ENCODE measurements around the gene CRELD2.

CRELD2 gene

DNA sequence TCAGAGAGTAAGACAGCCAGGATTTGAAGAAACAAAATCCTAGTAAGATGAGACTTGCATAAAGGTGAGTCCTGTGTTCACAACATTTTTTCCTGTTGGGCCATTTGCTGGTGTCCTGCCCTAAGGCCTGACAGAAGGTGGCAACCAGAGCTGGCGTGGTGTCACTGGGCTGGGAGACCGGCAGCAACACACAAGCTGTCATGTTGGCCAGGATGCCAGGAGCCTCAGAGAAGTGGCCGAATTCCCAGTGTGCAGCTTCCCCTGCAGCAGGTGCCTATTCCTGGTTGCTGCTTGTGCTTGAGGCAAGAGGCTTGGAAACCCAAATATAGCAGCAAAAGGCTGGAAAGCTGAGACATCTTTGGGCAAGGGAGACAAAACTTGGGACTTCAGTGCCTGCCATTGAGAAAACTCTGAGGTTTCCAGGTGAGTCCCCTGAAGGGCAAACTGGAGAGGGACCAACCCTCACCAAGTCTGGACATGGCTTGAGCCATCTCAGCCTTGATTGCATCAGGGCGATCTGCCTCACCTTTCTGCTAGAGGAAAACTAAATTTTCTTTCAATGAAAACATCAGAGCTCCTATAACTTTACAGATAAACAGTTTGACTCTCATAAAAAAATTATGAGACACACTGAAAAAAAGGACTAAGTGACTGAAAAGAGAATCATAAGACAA lies 26.1 kb upstream of the CRELD2 start:
- H3K9ac ChIP-seq (ENCODE audit: low read length): no peak overlapping the region
- H3K27me3 ChIP-seq (ENCODE audit: control insufficient read depth, insufficient read depth, low read length): no peaks in the 10 kb centered on the region
- H3K27ac ChIP-seq (ENCODE audit: low read length): no peak overlapping the region
- no peaks in the 10 kb centered on the region for H3K9me3 ChIP-seq (ENCODE audit: control insufficient read depth, low read depth, low read length)
- H3K4me3 ChIP-seq (ENCODE audit: low read length): no peak overlapping the region
- peaks cover 12% of the 10 kb centered on the region for H3K36me3 ChIP-seq (ENCODE audit: control insufficient read depth, low read depth, low read length)
- H3K4me1 ChIP-seq (ENCODE audit: control insufficient read depth, low read depth, low read length): no peaks in the 10 kb centered on the region

DNA sequence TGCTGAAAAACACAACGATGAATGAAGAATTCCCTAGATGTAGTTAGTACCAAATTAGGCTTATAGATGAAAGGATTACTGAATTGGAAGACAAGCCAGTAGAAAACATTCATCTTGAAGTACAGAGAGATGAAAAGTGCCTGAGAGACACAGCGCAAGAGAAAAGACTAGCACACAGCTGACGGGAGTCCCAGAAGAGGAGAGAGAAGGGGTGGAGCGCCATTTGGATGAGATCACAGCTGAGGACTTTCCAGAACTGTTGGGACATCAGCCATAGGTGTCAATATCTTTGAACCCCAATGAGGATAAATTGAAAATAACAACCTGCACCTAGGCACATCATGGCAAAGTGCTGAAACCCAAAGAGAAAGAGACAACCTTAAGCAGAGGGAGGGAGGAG lies 25.4 kb upstream of the CRELD2 start:
- Histone ChIP-seq H3K9ac (ENCODE audit: low read length) (no peak overlapping the region), H3K27me3 (ENCODE audit: control insufficient read depth, insufficient read depth, low read length) (no peaks in the 10 kb centered on the region), H3K4me1 (ENCODE audit: control insufficient read depth, low read depth, low read length) (no peaks in the 10 kb centered on the region), H3K36me3 (ENCODE audit: control insufficient read depth, low read depth, low read length) (peaks cover 7% of the 10 kb centered on the region), H3K9me3 (ENCODE audit: control insufficient read depth, low read depth, low read length) (no peaks in the 10 kb centered on the region), H3K27ac (ENCODE audit: low read length) (no peak overlapping the region), H3K4me3 (ENCODE audit: low read length) (no peak overlapping the region)

DNA sequence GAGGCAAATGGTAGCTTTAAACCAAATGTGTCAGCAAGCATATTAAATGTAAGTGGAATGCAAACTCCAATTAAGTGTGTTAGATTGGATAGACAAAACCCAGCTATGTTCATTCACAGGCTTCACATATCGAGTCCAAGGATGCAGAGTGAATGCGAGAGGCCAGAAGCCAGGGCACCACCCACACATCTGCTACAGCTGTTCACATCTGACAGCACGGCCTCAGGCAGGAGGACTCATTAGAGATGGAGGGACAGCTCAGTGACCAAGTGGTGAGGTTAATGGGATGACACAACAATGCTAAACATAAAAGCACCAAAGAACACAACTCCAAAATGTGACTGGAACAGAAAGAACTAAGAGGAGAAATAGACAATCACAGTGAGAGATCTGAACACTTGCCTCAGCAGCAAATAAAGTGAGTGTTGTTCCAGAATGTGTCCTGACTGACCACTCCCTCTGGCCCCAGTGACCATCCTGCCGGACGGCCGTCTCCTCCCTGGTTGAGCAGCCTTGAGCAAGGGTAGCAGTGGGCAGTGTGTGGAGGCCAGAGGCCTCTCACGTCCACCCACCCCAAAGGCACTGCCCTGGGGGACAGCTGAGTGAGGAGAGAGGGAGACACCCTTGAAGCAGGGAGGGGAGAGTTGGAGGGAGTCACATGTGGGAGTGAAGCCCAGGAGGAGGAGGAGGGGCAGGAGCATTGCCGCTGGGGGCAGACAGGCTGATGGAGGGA lies 23.9 kb upstream of the CRELD2 start:
- H3K9me3 ChIP-seq (ENCODE audit: control insufficient read depth, low read depth, low read length): no peaks in the 10 kb centered on the region
- no peak overlapping the region for H3K9ac ChIP-seq (ENCODE audit: low read length)
- H3K27me3 ChIP-seq (ENCODE audit: control insufficient read depth, insufficient read depth, low read length): no peaks in the 10 kb centered on the region
- no peak overlapping the region for H3K27ac ChIP-seq (ENCODE audit: low read length)
- no peaks in the 10 kb centered on the region for H3K36me3 ChIP-seq (ENCODE audit: control insufficient read depth, low read depth, low read length)
- no peak overlapping the region for H3K4me3 ChIP-seq (ENCODE audit: low read length)
- no peaks in the 10 kb centered on the region for H3K4me1 ChIP-seq (ENCODE audit: control insufficient read depth, low read depth, low read length)

DNA sequence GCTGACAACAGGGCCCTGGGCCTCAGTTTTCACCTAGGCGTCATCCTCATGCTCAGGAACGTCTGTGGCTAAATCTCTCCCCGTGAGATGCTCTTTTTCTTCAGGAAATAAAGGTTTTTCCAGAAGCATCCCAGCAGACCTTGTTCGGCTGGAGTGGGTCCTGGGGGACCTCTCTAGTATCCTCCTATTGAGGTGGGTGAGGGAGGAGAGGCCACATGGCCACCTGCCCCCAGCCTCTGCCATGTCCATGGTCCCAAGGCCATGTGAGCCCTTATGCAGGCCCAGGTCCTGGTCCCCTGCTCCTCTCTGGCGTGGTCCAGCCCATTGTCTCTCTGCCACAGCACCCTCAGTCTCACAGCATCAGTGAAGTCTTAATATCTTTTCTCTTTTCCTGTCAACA lies 22.2 kb upstream of the CRELD2 start:
- Histone ChIP-seq H3K27ac (ENCODE audit: low read length) (no peak overlapping the region), H3K4me3 (ENCODE audit: low read length) (no peak overlapping the region), H3K9me3 (ENCODE audit: control insufficient read depth, low read depth, low read length) (no peaks in the 10 kb centered on the region), H3K4me1 (ENCODE audit: control insufficient read depth, low read depth, low read length) (no peaks in the 10 kb centered on the region), H3K27me3 (ENCODE audit: control insufficient read depth, insufficient read depth, low read length) (no peaks in the 10 kb centered on the region), H3K9ac (ENCODE audit: low read length) (no peak overlapping the region), H3K36me3 (ENCODE audit: control insufficient read depth, low read depth, low read length) (no peaks in the 10 kb centered on the region)

DNA sequence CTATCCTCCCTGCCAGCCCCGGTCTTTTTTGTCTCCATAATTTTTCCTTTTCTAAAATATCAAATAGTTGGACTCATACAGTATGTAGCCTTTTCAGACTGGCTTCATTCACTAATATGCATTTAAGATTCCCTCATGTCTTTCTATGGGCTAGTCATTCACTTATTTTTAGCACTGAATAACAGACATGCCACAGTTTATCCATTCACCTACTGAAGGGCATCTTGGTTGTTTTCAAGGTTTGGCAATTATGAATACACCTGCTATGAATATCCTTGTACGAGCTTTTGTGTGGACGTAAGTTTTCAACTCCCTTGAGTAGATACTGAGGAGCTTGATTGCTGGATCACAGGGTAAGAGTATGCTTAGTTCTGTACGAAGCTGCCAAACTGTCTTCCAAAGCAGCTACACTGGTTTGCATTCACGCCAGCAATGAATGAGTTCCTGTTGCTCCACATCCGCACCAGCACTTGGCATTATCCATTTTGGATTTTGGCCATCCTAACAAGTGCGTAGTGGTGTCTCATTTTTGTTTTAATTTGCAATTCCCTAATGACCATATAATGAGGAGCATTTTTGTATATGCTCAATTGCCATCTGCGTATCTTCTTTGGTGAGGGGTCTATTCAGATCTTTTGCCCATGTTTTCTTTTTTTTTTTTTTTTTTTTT lies 21.3 kb upstream of the CRELD2 start:
- no peak overlapping the region for H3K27ac ChIP-seq (ENCODE audit: low read length)
- H3K4me1 ChIP-seq (ENCODE audit: control insufficient read depth, low read depth, low read length): no peaks in the 10 kb centered on the region
- no peaks in the 10 kb centered on the region for H3K9me3 ChIP-seq (ENCODE audit: control insufficient read depth, low read depth, low read length)
- H3K9ac ChIP-seq (ENCODE audit: low read length): no peak overlapping the region
- H3K4me3 ChIP-seq (ENCODE audit: low read length): no peak overlapping the region
- H3K27me3 ChIP-seq (ENCODE audit: control insufficient read depth, insufficient read depth, low read length): no peaks in the 10 kb centered on the region
- H3K36me3 ChIP-seq (ENCODE audit: control insufficient read depth, low read depth, low read length): no peaks in the 10 kb centered on the region

DNA sequence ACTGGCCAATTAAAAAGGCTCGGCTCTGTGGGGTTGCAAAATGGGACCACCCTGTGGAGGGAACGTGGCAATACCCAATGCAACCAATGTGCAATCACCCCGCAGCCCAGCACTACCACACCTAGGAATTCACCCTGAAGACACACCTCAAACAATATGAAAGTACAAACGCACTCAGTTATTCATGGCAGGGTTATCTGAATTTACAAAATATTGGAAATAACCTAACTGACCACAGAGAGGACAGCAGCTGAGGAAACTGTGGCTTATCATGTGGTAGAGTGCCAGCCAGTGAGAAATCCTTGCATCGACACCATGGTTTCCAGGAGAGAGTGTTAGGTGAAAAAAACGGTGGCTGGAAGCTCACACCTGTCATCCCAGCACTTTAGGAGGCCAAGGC lies 18.9 kb upstream of the CRELD2 start:
- Histone ChIP-seq H3K9me3 (ENCODE audit: control insufficient read depth, low read depth, low read length) (no peaks in the 10 kb centered on the region), H3K4me1 (ENCODE audit: control insufficient read depth, low read depth, low read length) (no peaks in the 10 kb centered on the region), H3K4me3 (ENCODE audit: low read length) (no peak overlapping the region), H3K9ac (ENCODE audit: low read length) (no peak overlapping the region), H3K27ac (ENCODE audit: low read length) (no peak overlapping the region), H3K27me3 (ENCODE audit: control insufficient read depth, insufficient read depth, low read length) (no peaks in the 10 kb centered on the region), H3K36me3 (ENCODE audit: control insufficient read depth, low read depth, low read length) (peaks cover 6% of the 10 kb centered on the region)

DNA sequence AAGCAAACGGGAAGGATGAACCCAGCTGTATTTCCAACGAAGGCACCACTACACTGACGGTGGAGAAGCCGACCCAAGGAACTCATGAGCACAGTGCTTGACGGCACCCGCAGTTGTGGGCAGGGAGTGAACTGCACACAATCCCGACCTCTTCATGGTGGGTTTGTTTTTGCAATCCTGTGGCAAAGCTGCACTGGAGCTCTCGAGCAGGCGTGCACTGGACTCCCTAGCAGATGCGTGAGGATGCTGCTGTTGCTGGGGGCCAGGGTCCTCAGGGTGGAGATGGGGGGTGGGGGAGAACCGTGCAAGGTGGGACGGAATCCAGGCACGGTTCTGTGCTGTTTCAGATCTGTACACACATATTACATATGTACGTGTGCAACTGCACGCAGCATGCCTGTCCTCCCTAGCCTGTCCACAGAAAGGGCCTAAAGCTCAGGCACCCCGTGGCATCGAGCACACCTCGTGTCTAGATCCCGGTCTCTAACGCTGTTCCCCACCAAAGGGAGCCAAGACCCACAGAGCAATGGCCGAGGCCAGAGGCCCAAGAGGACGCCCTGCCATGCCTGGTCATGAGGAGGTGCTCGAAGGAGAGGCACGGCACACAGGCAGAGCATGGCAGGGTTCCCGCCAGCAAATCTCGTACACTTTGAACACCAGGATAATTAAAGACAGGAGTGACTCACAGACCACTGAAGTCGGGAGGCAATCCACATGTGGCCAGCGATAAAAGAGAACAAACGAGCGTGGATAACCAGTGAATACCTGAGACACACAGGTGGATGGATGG lies 17.8 kb upstream of the CRELD2 start:
- H3K27ac ChIP-seq (ENCODE audit: low read length): no peak overlapping the region
- H3K4me3 ChIP-seq (ENCODE audit: low read length): no peak overlapping the region
- H3K27me3 ChIP-seq (ENCODE audit: control insufficient read depth, insufficient read depth, low read length): no peaks in the 10 kb centered on the region
- H3K9ac ChIP-seq (ENCODE audit: low read length): no peak overlapping the region
- no peaks in the 10 kb centered on the region for H3K4me1 ChIP-seq (ENCODE audit: control insufficient read depth, low read depth, low read length)
- peaks cover 6% of the 10 kb centered on the region for H3K36me3 ChIP-seq (ENCODE audit: control insufficient read depth, low read depth, low read length)
- H3K9me3 ChIP-seq (ENCODE audit: control insufficient read depth, low read depth, low read length): no peaks in the 10 kb centered on the region

DNA sequence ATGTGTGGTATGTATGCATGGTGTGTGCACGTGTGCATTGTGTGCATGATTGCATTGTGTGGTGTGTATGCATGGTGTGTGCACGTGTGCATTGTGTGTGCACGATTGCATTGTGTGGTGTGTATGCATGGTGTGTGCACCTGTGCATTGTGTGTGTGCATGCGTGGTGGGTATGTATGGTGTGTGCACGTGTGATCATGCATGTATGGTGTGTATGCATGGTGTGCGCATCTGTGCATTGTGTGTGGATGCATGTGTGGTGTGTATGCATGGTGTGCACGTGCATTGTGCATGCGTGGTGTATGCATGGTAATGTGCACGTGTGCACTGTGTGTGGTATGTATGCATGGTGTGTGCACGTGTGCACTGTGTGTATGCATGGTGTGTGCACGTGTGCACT lies 17.0 kb upstream of the CRELD2 start:
- Histone ChIP-seq H3K27ac (ENCODE audit: low read length) (no peak overlapping the region), H3K27me3 (ENCODE audit: control insufficient read depth, insufficient read depth, low read length) (no peaks in the 10 kb centered on the region), H3K9me3 (ENCODE audit: control insufficient read depth, low read depth, low read length) (no peaks in the 10 kb centered on the region), H3K36me3 (ENCODE audit: control insufficient read depth, low read depth, low read length) (peaks cover 6% of the 10 kb centered on the region), H3K9ac (ENCODE audit: low read length) (no peak overlapping the region), H3K4me1 (ENCODE audit: control insufficient read depth, low read depth, low read length) (no peaks in the 10 kb centered on the region), H3K4me3 (ENCODE audit: low read length) (no peak overlapping the region)

DNA sequence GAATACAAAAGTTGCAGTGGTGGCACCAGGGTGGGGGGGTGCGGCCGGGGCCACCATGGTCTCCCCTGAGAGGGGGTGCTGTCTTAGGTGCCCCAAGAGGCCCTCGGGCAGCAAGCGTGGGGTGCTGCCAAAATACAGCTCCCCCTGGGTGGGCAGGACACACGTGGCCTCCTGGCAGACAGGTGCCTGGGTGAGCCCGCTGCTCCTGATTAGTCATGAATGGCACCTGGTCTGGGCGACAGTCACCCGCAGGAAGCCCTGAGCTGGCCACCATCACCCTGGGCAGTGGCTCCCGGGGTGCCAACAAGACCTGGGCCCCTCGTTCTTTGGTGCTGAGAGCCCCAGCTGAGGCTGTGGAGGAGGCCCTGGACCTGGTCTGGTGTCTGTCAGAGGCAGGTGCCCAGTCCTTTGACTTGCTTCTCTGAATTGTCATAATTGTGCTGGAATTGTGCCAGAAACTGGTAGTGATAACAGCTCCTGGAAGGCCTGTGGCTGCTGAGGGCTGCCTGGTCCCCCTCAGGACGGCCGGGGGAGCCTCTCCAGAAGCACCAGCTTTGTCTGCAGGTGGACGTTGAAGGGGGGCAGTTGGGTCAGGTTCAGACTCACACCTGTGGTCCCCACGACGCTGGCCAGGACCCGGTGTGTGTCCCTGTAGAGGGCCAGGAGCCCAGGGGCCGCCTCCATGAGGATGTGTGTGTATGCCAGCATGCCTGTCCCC lies 15.0 kb upstream of the CRELD2 start:
- Histone ChIP-seq H3K36me3 (ENCODE audit: control insufficient read depth, low read depth, low read length) (peaks cover 14% of the 10 kb centered on the region), H3K9me3 (ENCODE audit: control insufficient read depth, low read depth, low read length) (no peaks in the 10 kb centered on the region), H3K9ac (ENCODE audit: low read length) (no peak overlapping the region), H3K4me3 (ENCODE audit: low read length) (no peak overlapping the region), H3K27me3 (ENCODE audit: control insufficient read depth, insufficient read depth, low read length) (no peaks in the 10 kb centered on the region), H3K27ac (ENCODE audit: low read length) (no peak overlapping the region), H3K4me1 (ENCODE audit: control insufficient read depth, low read depth, low read length) (no peaks in the 10 kb centered on the region)

DNA sequence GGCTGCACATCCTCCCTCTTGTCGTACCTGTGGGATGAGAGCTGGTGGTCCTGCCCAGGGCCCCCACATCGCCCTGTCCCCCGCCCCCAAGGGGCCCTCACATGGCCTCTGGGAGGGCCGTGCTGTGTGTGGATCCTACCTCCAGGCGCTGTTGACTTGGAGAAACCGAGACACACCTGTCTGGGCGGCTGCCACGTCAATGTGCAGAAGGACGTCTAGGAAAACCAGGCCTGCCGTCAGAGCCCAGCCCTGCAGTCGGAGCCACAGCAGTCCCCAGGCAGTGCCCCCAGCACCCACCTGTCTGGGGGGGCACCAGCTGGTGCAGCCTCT lies 14.4 kb upstream of the CRELD2 start:
- H3K27ac ChIP-seq (ENCODE audit: low read length): no peak overlapping the region
- H3K9me3 ChIP-seq (ENCODE audit: control insufficient read depth, low read depth, low read length): no peaks in the 10 kb centered on the region
- no peak overlapping the region for H3K9ac ChIP-seq (ENCODE audit: low read length)
- H3K27me3 ChIP-seq (ENCODE audit: control insufficient read depth, insufficient read depth, low read length): no peaks in the 10 kb centered on the region
- H3K4me3 ChIP-seq (ENCODE audit: low read length): no peak overlapping the region
- H3K4me1 ChIP-seq (ENCODE audit: control insufficient read depth, low read depth, low read length): no peaks in the 10 kb centered on the region
- H3K36me3 ChIP-seq (ENCODE audit: control insufficient read depth, low read depth, low read length): peaks cover 15% of the 10 kb centered on the region

DNA sequence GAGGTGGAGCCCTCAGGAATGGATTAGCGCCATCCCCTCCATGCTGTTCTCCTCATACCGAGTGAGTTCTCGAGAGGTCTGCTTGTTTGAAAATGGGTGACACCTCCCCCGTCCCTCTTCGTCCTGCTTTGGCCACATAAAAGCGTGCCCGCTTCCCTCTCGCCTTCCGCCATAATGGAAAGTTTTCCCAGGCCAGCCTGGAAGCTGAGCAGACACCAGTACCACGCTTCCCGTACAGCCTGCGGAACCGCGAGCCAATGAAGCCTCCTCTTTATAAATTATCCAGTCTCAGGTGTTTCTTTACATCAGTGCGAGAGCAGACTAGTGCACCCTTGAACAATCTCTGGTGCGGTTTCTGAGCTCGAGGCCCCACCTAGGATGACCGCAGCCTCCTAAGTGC lies 13.0 kb upstream of the CRELD2 start:
- Histone ChIP-seq H3K4me1 (ENCODE audit: control insufficient read depth, low read depth, low read length) (no peaks in the 10 kb centered on the region), H3K36me3 (ENCODE audit: control insufficient read depth, low read depth, low read length) (peaks cover 20% of the 10 kb centered on the region), H3K9me3 (ENCODE audit: control insufficient read depth, low read depth, low read length) (no peaks in the 10 kb centered on the region), H3K9ac (ENCODE audit: low read length) (no peak overlapping the region), H3K27me3 (ENCODE audit: control insufficient read depth, insufficient read depth, low read length) (no peaks in the 10 kb centered on the region), H3K4me3 (ENCODE audit: low read length) (no peak overlapping the region), H3K27ac (ENCODE audit: low read length) (no peak overlapping the region)
